Measurements from ENCODE around the gene CSNK2A1. TPM values are rescaled to one million over a fixed set of nuclear protein-coding genes. Genes with fewer than 3 reads are reported as not detected.

CSNK2A1 gene
- total and polyA plus RNA-seq, 2 of the 8 experiments (the other 6 are each of a cell fraction or from before 2014, with no cell fraction given), result 117 to 260 TPM

- no peak for TF ChIP-seq MAX (IDR thresholded peaks at IDR 0.05)
- TF ChIP-seq CBX5 (IDR thresholded peaks at IDR 0.05; ENCODE audit: low read depth, low read length), result no peak
- no peak for TF ChIP-seq RBBP5 (IDR thresholded peaks at IDR 0.05; ENCODE audit: borderline replicate concordance, low read depth, low read length)
- no peak for TF ChIP-seq ZNF274 (IDR thresholded peaks at IDR 0.05; ENCODE audit: borderline replicate concordance, extremely low read depth, low read length)
- TF ChIP-seq CHD1 (IDR thresholded peaks at IDR 0.05; ENCODE audit: low read depth, low read length), result no peak
- TF ChIP-seq TEAD4 (IDR thresholded peaks at IDR 0.05; ENCODE audit: low read depth, low read length), result no peak
- no peak for TF ChIP-seq SRF (IDR thresholded peaks at IDR 0.05; ENCODE audit: low read depth, low read length)
- H2BK15ac ChIP-seq (ENCODE audit: low read length), result no peak overlapping the region
- no peak overlapping the region for H3K4me3 ChIP-seq (ENCODE audit: extremely low read depth in 1 of 4, insufficient read depth in 2 of 4, low read depth in 3 of 4, low read length in 4 of 4)
- no peak overlapping the region for H2BK12ac ChIP-seq (ENCODE audit: low read depth, low read length)
- H3K9ac ChIP-seq (replicated peaks in 1 of 4; ENCODE audit: extremely low read depth in 1 of 4, low read depth in 3 of 4, low read length in 3 of 4), result no peak overlapping the region
- H2BK120ac ChIP-seq (replicated peaks; ENCODE audit: low read depth, low read length), result no peak overlapping the region
- H2BK20ac ChIP-seq (ENCODE audit: low read length), result no peak overlapping the region
- H3K9me3 ChIP-seq (ENCODE audit: insufficient read depth in 2 of 2, low read depth in 1 of 2, low read length in 1 of 2), result peaks cover 24 to 28% of the 10 kb centered on the region in 2 experiments
- CTCF ChIA-PET (ENCODE audit: partially characterized antibody), result interaction anchor here (1.1 kb wide), 1 partner anchor 89 kb away, joined by 3 read pairs; no protein-coding TSS in a partner anchor
- H3K18ac ChIP-seq (ENCODE audit: extremely low read depth, low read length), result no peak overlapping the region
- no peak overlapping the region for H3K56ac ChIP-seq (replicated peaks; ENCODE audit: insufficient read length, low read depth, low read length)
- no peak overlapping the region for H2AFZ ChIP-seq (ENCODE audit: low read length)
- no peak overlapping the region for H3K27ac ChIP-seq (ENCODE audit: low read depth, low read length)
- H3K23me2 ChIP-seq (ENCODE audit: low read depth, low read length), result peaks cover 3% of the 10 kb centered on the region; the same call in 1 of the 2 replicates
- no peak overlapping the region for H2AK5ac ChIP-seq (ENCODE audit: low read depth, low read length)
- no peak overlapping the region for H3K23ac ChIP-seq (ENCODE audit: insufficient read length)
- no peaks in the 10 kb centered on the region for H3K36me3 ChIP-seq (ENCODE audit: control insufficient read depth in 2 of 4, insufficient read depth in 4 of 4, low read length in 3 of 4)
- no peak overlapping the region for H2BK5ac ChIP-seq (ENCODE audit: low read depth, low read length)
- no peak overlapping the region for H4K5ac ChIP-seq (ENCODE audit: insufficient read length, low read depth, low read length)
- POLR2A ChIA-PET (ENCODE audit: partially characterized antibody), result no interaction called here
- DNase-seq (ENCODE audit: low read depth in 1 of 2, low spot score in 2 of 2), result no peak
- 95% methylated on average over 7 of the region's 7 CpGs; no CpG with 5 or more reads in 1 of the 2 experiments for WGBS, 2 experiments (ENCODE audit: extremely low coverage in 1 of 2, insufficient coverage in 1 of 2, insufficient read length in 1 of 2, insufficient replicate concordance in 2 of 2, low coverage in 1 of 2, low lambda C conversion rate in 2 of 2, missing lambda C conversion rate in 1 of 2)
- no peak overlapping the region for H3K14ac ChIP-seq (ENCODE audit: insufficient read length)
- no peak overlapping the region for H4K8ac ChIP-seq (ENCODE audit: extremely low read depth, insufficient read depth, low read length)
- peaks cover 0 to 8% (median 7%) of the 10 kb centered on the region in 4 experiments; a peak in 3 of 7 replicates for H3K27me3 ChIP-seq (replicated peaks in 1 of 4; ENCODE audit: control insufficient read depth in 3 of 4, extremely low read depth in 1 of 4, insufficient read depth in 3 of 4, low read length in 3 of 4)
- H3K4ac ChIP-seq (replicated peaks; ENCODE audit: insufficient read length, low read depth, low read length), result no peak overlapping the region
- peaks cover 0 to 2% (median 0%) of the 10 kb centered on the region in 4 experiments; a peak in 2 of 7 replicates for H3K4me1 ChIP-seq (replicated peaks in 1 of 4; ENCODE audit: control insufficient read depth in 3 of 4, insufficient read depth in 4 of 4, low read length in 3 of 4)
- no peak overlapping the region for H4K91ac ChIP-seq (replicated peaks; ENCODE audit: insufficient read length, low read length)
- H3K79me1 ChIP-seq (ENCODE audit: low read depth, low read length), result no peaks in the 10 kb centered on the region
- H4K20me1 ChIP-seq (replicated peaks in 1 of 2; ENCODE audit: control insufficient read depth in 1 of 2, insufficient read depth in 2 of 2, low read length in 2 of 2), result no peaks in the 10 kb centered on the region
- H3K79me2 ChIP-seq (ENCODE audit: control insufficient read depth in 1 of 2, insufficient read depth in 2 of 2, low read length in 2 of 2), result no peaks in the 10 kb centered on the region
- H3K4me2 ChIP-seq (ENCODE audit: insufficient read depth in 1 of 2, low read depth in 2 of 2, low read length in 2 of 2), result no peak overlapping the region
- FAIRE-seq, result no peak
Observed at GRCh38 chr20:467755-468154, 75.8 kb downstream of the CSNK2A1 start.

Measured in H1 (cell line).